ENCODE measurements around the gene ASH1L.
"Not testable (repeated sequence)": the region's sequence is repeated elsewhere in the genome, so short reads cannot be mapped to it uniquely, and the experiment has no call there.

ASH1L gene

GRCh38 chr1:155305881-155306391 is 256.7 kb downstream of the ASH1L start:
- no peak for ATAC-seq

DNA sequence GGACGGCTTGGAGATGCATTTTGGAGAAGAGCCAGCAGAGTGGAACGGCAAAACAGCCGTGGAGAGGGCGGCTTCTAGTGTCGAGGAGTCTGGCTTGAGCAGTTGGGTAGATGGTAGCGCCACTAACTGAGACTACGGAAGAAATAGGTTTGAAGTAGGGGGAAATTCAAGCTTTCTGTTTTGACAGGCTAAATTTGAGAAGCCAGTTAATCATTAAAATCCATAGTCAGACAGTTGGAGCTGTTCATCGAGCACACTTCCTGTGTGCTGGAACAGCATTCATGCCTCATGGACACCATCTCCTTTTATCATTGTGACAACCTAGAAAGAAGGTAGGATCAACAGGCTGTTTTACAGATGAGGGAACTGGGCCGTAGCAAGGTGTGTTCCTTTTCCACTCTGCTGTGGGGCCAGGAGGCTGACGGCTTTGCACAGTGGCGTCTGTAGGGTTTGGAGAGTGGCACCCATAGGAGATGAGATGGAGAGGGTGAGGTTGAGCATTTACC is 258.0 kb downstream of the ASH1L start:
- ATAC-seq (no peak), DNase-seq (no peak)

More at GRCh38 chr1:155305881-155306391, 256.7 kb downstream of the ASH1L start:
- DNase-seq, result no peak

GRCh38 chr1:155301342-155301841 is 261.2 kb downstream of the ASH1L start, which contains the start of gene PKLR:
Gene PKLR, minus strand, starts transcription at chr1:155301438. Its CDS starts 43 bp downstream, at chr1:155301395.
- ATAC-seq (no peak), DNase-seq (no peak)

GRCh38 chr1:155300553-155301329 is 261.9 kb downstream of the ASH1L start:
- no peak for ATAC-seq
- no peak for DNase-seq

DNA sequence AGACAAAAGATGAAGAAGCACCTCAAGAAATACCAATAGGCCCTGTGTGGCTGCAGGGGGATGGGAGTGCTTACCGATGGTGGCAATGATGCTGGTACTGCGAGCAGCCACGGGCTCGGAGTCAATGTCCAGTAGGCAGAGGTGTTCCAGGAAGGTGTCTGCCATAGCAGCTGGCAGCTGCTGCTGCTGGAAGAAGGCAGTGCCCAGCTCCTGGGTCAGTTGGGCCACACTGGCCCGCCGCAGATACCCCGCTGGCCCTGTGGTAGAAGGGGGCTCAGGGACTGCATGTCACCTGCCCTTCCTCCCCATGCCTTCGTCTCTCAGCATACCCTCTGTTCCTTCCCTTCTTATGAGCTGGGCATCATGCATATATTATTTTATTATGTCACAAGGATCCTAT is 262.6 kb downstream of the ASH1L start:
- DNase-seq (no peak), ATAC-seq (no peak)

GRCh38 chr1:155297384-155297783 is 265.2 kb downstream of the ASH1L start:
- DNase-seq (no peak), ATAC-seq (no peak)

DNA sequence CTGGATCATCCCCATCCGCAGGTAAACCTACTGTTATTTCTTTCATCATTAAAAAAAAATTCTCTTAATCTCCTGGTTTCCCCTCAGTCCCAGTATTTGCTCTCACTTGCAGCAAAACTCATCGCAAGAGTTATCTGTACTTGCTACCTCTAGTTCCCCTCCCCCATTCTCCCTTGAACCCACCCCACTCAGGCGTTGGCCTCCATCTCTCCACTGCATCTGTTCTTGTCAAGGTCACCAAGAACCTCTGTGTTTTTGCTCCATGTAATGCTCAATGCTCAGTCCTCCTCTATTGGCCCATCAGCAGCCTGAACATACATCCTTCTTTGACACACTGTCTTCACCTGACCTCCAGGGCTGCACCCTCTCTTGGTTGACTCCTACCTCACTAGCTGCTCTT is 265.9 kb downstream of the ASH1L start:
- DNase-seq (no peak), ATAC-seq (no peak)

DNA sequence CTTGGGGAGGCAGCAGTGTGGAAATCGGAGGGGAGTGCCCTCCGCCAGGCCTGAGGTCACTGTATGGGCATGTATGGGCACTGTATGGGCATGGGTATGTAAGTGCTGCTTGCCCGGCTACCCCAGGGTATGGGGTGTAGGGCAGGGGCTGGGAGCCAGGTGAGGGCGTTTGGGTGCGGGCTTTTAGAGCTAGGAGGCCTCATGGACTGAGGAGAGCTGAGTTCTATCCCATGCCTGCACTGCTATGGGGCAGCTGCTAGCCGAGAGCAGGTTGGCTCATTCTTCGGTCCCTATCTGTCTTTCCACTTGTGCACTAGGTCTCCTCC is 266.7 kb downstream of the ASH1L start:
- ATAC-seq (no peak), DNase-seq (no peak)

GRCh38 chr1:155295183-155295941 is 267.2 kb downstream of the ASH1L start:
- ATAC-seq (no peak), DNase-seq (no peak)

- no peak for ATAC-seq
These were observed 268.0 kb downstream of the ASH1L start for GRCh38 chr1:155294520-155295182.

DNA sequence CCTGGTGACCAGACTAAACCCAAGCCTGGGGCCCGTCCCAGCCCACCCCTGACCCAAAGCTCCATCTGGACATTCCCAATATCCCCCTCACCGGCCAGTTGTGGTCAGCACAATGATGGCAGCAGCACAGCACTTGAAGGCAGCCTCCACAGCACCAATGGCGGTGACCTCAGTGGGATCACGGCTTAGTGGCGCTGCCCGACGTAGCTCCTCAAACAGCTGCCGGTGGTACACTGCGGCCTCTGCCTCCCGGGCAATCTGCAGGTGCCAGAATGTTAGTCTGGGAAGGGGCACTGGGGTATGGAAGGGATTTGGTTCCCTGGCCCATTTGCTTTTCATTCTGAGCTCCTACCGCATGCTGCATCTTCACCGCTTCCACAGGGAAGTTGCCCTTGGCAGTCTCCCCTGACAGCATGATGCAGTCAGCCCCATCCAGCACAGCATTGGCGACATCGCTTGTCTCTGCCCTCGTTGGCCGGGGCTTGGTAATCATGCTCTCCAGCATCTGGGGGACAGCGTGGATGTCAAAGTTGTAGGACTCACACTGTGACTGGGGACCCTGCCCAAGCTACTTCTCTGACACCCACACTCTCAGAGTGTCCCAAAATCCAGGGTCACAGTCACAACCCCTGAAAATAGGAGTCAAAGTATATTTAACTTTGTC is 269.4 kb downstream of the ASH1L start:
- ATAC-seq (no peak), DNase-seq (no peak)

More at GRCh38 chr1:155294520-155295182, 268.0 kb downstream of the ASH1L start:
- DNase-seq, result no peak

GRCh38 chr1:155291006-155291405 is 271.6 kb downstream of the ASH1L start:
- not testable (repeated sequence) for DNase-seq, ATAC-seq

DNA sequence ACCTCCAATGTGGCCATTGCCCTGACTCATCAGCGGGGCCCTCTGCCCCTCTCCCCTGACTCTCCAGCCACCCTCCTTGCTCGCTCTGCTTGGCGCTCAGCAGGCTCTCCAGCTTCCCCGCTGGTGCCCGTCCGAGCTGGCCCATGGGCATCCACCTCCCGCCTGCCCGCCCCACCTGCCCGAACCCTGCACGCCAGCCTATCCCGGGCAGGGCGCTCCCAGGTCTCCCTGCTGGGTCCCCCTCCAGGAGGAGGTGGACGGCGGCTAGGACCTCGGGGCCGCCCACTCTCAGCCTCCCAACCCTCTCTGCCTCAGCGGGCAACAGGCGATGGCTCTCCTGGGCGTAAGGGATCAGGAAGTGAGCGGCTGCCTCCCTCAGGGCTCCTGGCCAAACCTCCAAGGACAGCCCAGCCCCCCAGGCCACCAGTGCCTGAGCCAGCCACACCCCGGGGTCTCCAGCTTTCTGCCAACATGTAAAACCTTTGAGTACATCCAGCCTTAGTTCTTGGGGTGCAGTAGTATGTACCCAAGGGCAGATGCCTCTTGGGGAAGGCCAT is 274.5 kb downstream of the ASH1L start:
- no peak for DNase-seq
- ATAC-seq, result no peak

- ATAC-seq, result no peak
- DNase-seq, result no peak
These were observed 276.1 kb downstream of the ASH1L start for GRCh38 chr1:155286544-155286943.

GRCh38 chr1:155285631-155286044 is 277.0 kb downstream of the ASH1L start:
- ATAC-seq, result no peak
- no peak for DNase-seq
